GM18508 (cell line): Measurements from ENCODE around the gene CHERP.

Experiments
- ATAC-seq: cut with Tn5 transposase; IDR thresholded peaks from one replicate; pipeline ENCODE4 v1.9.1; 2021; ENCODE audit warnings: moderate number of reproducible peaks; ENCODE audit not compliant: insufficient read depth, unreplicated experiment

The CHERP gene

GRCh38 chr19:16542045-16542909, at the start of gene CHERP:
TSS of gene CHERP (minus strand) at chr19:16542437. CDS start at chr19:16542378, 59 bp downstream.
- ATAC-seq, result no peak

- no peak for ATAC-seq
These were observed 48.9 kb upstream of the CHERP start for GRCh38 chr19:16590876-16591802.

GRCh38 chr19:16589917-16590316, 47.7 kb upstream of the CHERP start:
- ATAC-seq, result no peak

GRCh38 chr19:16588824-16589577, 46.8 kb upstream of the CHERP start:
- no peak for ATAC-seq

GRCh38 chr19:16587833-16588823, 45.9 kb upstream of the CHERP start:
- ATAC-seq, result no peak

- ATAC-seq, result no peak
These were observed 45.0 kb upstream of the CHERP start for GRCh38 chr19:16586991-16587832.

- no peak for ATAC-seq
These were observed 44.2 kb upstream of the CHERP start for GRCh38 chr19:16586477-16586871.

GRCh38 chr19:16585808-16586476, 43.7 kb upstream of the CHERP start:
- no peak for ATAC-seq

- no peak for ATAC-seq
These were observed 43.0 kb upstream of the CHERP start for GRCh38 chr19:16585094-16585801.

- no peak for ATAC-seq
These were observed 42.2 kb upstream of the CHERP start for GRCh38 chr19:16584248-16585093.

- ATAC-seq, result no peak
These were observed 40.4 kb upstream of the CHERP start for GRCh38 chr19:16582486-16583261.

- no peak for ATAC-seq
These were observed 39.7 kb upstream of the CHERP start for GRCh38 chr19:16581971-16582343.

GRCh38 chr19:16581145-16581970, 39.1 kb upstream of the CHERP start:
- ATAC-seq, result no peak

GRCh38 chr19:16579381-16579780, 37.1 kb upstream of the CHERP start:
- no peak for ATAC-seq

- no peak for ATAC-seq
These were observed 35.3 kb upstream of the CHERP start for GRCh38 chr19:16577531-16577985.
